Raji (cell line): ENCODE measurements around the gene PANK2.

Experiments used
- POLR2A ChIP-seq: IDR thresholded peaks from 2 replicates; pipeline ENCODE4 v1.6.1; 2011; ENCODE audit warnings: low read depth, low read length, control low read depth; ENCODE audit not compliant: insufficient read depth

PANK2 gene

DNA sequence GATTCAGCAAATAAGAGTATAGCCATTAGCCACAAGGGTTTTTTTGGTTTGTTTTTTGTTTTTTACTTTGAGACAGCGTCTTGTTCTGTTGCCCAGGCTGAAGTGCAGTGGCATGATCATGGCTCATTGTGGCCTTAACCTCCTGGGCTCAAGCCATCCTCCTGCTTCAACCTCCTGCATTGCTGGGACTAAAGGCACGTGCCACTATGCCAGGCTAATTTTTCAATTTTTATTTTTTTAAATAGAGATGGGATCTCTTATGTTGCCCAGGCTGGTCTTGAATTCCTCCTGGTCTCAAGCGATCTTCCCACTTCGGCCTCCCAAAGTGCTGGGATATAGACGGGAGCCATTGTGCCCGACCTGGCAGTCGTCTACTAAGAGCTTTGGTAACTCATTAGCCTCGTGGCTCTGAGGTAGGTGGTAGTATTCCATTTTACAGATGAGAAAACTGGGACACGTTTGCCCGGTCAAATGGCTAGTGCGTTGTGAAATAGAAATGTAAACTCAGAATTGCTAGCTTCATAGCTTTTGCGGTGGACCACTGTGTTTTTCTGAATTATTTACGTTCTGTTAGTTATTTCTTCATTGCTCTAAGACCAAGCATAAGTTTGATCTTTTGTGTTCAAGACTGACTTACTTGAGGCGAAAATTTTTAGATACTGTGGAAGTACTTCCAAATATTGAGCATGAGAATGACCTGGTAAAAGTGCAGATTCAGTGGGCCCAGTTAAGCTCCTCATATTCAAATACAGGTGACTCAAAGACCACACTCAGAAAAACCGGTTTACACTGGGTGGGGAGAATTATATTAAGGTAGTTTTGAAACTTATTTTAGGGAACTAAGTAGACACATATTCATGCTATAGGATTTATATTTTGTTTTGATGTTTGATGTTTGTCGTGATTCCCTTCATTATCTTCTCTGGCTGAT, 2.1 kb downstream of the PANK2 start:
- TF ChIP-seq POLR2A: no peak

DNA sequence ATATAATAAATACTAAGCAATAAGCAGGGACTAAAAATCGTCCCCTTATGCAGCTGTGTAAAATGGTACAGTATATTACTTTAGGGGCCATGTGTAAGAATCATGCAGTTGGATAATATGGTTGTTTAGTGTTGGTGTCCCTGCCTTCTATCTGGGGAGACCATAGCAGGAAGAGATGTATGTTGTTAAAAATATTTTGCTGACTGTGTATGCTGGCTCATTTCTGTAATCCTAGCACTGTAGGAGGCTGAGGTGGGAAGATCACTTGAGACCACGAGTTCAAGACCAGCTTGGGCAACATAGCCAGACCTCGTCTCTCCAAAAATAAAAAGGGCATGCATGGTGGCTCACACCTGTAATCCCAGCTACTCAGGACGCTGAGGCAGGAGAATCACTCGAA, 5.6 kb downstream of the PANK2 start:
- no peak for TF ChIP-seq POLR2A

DNA sequence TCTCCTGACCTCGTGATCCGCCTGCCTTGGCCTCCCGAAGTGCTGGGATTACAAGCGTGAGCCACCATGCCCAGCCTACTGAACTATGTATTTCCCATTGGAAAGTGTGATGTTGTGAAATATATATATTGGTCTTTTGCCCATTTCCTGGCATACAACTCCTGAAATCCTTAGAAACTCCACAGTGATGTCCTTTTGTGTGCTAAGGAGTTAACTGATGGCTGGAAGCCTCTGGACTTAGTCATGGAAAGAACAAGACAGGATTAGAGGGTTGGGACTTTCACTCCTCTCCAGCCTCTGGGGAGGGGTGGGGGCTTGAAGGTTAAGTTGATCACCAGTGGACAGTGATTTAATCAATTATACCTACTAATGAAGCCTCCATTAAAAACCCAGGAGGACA, 7.1 kb downstream of the PANK2 start:
- no peak for TF ChIP-seq POLR2A

DNA sequence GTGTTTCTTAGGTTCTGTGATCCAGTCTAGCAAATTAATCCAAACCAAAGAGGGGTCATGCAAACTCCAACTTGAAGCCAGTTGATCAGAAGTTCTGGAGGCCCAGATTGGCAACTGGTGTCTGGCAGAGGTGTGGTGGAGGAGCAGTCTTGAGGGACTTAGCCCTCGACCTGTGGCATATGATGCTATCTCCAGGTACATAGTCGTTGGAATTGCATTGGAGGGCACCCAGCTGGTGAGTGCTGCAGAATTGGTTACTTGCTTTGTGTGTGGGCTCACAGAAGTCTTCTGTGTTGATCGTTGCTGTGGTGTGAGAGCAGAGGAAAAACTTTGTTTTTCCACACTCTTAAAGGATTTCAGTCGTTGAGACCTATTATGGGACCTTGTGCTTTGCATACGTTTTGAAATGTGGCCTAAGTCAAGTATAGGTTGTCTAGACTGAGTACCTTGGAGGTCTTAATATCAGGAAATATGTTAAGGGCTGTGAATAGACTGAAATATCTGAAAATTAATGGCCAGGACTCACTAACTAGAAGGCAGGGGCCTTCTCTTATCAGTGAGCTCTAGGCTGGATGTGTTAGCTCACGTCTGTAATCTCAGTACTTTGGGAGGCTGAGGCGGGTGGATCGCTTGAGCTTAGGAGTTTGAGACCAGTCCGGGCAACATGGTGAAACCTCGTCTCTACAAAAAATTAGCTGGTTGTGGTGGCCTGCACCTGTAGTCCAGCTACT, 7.8 kb downstream of the PANK2 start:
- no peak for TF ChIP-seq POLR2A

GRCh38 chr20:3898639-3899038, 9.5 kb downstream of the PANK2 start:
- TF ChIP-seq POLR2A: no peak

- no peak for TF ChIP-seq POLR2A
Observed at GRCh38 chr20:3900187-3900604, 11.0 kb downstream of the PANK2 start.

DNA sequence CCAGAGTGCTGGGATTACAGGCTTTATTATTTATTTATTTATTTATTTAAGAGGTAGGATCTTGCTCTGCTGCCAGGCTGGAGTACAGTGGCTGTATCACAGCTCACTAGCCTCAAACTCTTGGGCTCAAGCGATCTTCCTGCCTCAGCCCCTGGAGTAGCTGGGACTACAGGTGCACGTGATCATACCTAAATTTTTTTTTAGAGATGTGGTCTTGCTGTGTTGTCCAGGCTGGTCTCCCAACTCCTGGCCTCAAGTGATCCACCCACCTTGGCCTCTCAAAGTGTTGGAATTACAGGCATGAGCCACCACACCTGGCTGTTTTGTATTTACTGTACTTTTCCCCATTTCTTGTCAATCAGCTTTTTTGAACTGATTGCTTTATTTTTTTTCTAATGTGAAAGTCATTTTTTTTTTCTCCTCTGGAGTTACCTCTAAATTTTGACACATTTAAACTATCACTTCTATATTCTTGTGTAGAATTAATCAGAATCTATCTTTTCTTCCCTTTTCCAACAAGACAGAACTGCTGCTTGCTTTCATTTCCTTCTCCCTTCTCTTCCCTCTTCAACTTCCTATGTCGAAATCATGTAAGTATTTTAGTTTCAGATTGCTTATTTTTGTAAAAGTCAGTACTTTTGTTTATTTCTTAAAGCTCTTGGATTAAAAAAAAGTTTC, 12.0 kb downstream of the PANK2 start:
- TF ChIP-seq POLR2A: no peak

DNA sequence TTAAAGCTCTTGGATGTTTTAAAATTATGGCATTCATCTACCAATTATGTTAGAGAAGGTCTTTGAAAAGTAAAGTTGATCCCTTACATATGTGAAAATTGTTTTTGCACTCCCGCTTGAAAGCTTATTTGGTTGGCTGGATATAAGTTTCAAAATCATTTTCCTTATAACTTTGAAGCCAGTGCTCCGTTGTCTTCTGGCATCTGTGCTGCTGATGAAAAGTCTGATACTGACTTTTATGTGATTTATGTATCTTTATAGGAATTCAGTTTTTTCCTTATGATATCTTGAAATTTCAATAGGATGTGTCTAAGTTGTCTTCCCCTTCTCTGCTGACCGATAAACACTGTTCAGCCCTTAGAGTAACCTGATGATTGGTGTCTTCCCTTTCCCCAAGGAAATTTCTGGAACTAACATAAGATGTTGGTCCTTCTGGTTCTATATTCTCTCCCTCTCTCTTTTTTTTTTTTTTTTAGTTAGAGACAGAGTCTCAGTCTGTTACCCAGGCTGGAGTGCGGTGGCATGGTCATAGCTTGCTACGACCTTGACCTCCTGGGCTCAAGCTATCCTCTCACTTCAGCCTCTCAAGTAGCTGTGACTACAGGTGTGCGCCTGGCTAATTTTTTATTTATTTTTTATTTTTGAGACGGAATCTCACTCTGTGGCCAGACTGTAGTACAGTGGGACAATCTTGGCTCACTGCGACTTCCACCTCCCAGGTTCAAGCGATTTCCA, 12.7 kb downstream of the PANK2 start:
- no peak for TF ChIP-seq POLR2A

DNA sequence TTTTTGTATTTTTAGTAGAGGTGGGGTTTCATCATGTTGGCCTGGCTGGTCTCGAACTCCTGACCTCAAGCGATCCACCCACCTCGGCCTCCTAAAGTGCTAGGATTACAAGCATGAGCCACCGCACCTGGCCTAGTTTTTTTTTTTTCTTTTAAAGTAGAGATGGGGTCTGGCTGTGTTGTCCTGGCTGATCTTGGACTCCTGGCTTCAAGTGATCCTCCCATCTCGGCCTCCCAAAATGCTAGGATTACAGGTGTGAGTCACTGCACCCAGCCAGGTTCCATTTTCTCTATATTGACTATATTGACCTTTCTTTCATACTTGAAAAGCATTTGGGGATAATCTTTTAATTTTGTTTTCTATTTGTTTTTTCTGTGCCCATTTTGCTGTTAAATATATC, 13.3 kb downstream of the PANK2 start:
- TF ChIP-seq POLR2A: no peak

- no peak for TF ChIP-seq POLR2A
Observed at GRCh38 chr20:3904224-3904623, 15.0 kb downstream of the PANK2 start.

DNA sequence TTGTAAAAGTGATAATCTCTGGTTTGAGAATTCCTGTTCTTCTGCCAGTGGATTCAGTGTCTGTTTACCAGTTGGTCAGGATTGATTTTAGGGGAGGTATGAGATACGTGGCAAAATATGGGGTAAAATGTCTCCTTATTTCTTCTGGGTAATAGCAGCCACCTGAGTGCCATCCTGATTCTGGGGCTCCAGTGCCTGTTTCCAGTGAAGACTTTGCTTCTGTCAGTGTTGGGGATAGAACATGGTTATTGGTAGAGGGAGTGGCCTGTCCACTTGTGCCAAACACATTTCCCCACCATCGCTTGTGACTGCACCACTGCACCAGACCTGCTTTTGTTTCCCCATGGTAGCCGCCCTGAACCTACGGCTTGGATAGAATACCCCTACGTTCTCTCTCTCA, 15.7 kb downstream of the PANK2 start:
- TF ChIP-seq POLR2A: no peak

GRCh38 chr20:3908667-3909066, 19.5 kb downstream of the PANK2 start:
- no peak for TF ChIP-seq POLR2A

DNA sequence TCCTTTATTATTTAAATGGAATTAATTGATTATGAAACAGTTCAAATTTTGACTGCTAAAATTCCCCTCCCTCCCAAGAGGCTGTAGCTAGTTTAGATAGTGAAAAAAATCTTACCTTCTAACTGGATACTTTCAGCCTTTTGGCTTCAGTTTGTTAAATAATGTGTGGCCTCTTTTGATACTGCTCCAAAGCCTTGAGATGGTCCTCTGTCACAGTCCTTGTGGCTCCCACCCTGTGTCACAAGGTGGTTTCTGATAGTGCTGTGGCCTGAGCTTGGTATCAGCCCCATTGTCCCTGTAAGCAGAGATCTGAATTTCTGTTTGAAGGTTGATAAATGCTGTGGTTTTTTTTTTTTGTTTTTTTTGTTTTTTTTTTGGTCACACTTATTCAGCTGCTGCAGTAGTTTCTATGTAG, 20.8 kb downstream of the PANK2 start:
- TF ChIP-seq POLR2A: no peak

- no peak for TF ChIP-seq POLR2A
Observed at GRCh38 chr20:3910853-3911252, 21.7 kb downstream of the PANK2 start.

- no peak for TF ChIP-seq POLR2A
Observed at GRCh38 chr20:3911956-3912355, 22.8 kb downstream of the PANK2 start.

DNA sequence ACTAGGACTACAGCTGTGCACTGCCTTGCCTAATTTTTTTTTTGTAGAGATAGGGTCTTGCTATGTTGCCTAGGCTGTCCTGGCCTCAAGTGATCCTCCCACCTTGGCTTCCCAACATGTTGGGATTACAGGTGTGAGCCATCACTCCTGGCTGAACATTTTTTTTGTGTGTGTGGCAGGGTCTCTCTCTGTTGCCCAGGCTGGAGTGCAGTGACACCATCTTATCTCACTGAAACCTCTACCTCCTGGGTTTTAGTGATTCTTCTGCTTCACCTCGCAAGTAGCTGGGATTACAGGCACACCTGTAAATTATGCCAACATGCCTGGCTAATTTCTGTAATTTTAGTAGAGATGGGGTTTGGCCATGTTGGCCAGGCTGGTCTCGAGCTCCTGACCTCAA, 25.3 kb downstream of the PANK2 start:
- TF ChIP-seq POLR2A: no peak

DNA sequence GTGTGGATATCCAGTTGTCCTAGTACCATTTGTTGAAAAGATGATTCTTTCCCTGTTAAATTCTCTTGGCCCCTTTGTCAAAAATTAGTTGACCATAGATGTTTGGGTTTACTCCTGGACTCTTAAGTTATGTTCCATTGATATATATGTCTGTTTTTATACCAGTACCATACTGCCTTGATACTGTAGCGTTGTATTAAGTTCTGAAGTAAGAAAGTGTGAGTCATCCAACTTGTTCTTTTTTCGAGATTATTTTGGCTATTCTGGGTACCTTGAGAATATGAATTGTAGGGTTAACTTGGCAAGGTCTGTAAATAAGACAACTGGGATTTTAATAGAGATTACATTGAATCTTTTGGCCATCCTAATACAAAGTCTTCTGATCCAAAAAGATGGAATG, 26.5 kb downstream of the PANK2 start:
- no peak for TF ChIP-seq POLR2A
